GM19452 (cell line): ENCODE data around the gene PURA.
A peak's percentile ranks its signal among the peaks of the same experiment; 100 is the strongest.

Experiments used
- ATAC-seq: cut with Tn5 transposase; IDR thresholded peaks from one replicate; pipeline ENCODE4 v1.9.1; 2021; ENCODE audit not compliant: unreplicated experiment

PURA gene

GRCh38 chr5:140113699-140114263 lies at the start of gene PURA:
Gene PURA, plus strand, starts transcription at chr5:140114109. Its CDS starts 73 bp downstream, at chr5:140114182.
- ATAC-seq, result peak; percentile 88

GRCh38 chr5:140072812-140073211 lies 41.1 kb upstream of the PURA start:
- no peak for ATAC-seq

- no peak for ATAC-seq
Observed at GRCh38 chr5:140073296-140073695, 40.6 kb upstream of the PURA start.

GRCh38 chr5:140075371-140075770 lies 38.5 kb upstream of the PURA start:
- no peak for ATAC-seq

GRCh38 chr5:140076142-140076541 lies 37.8 kb upstream of the PURA start:
- no peak for ATAC-seq

- no peak for ATAC-seq
Observed at GRCh38 chr5:140076788-140077187, 37.1 kb upstream of the PURA start.

GRCh38 chr5:140083120-140083519 lies 30.8 kb upstream of the PURA start:
- no peak for ATAC-seq

- ATAC-seq, result no peak
Observed at GRCh38 chr5:140083650-140084049, 30.3 kb upstream of the PURA start.

GRCh38 chr5:140084541-140084940 lies 29.4 kb upstream of the PURA start:
- ATAC-seq, result no peak

- ATAC-seq, result no peak
Observed at GRCh38 chr5:140090251-140090650, 23.7 kb upstream of the PURA start.

GRCh38 chr5:140093179-140093578 lies 20.7 kb upstream of the PURA start:
- no peak for ATAC-seq

- no peak for ATAC-seq
Observed at GRCh38 chr5:140093866-140094265, 20.0 kb upstream of the PURA start.

- no peak for ATAC-seq
Observed at GRCh38 chr5:140094889-140095288, 19.0 kb upstream of the PURA start.

GRCh38 chr5:140101179-140101578 lies 12.7 kb upstream of the PURA start:
- ATAC-seq, result no peak

- ATAC-seq, result no peak
Observed at GRCh38 chr5:140103154-140103553, 10.8 kb upstream of the PURA start.

- ATAC-seq, result no peak
Observed at GRCh38 chr5:140104100-140104499, 9.8 kb upstream of the PURA start.

- ATAC-seq, result no peak
Observed at GRCh38 chr5:140106101-140106500, 7.8 kb upstream of the PURA start.

GRCh38 chr5:140106805-140107311 lies 7.1 kb upstream of the PURA start:
- ATAC-seq, result no peak

- ATAC-seq, result peak; percentile 92
Observed at GRCh38 chr5:140107312-140108092, 6.4 kb upstream of the PURA start.

- no peak for ATAC-seq
Observed at GRCh38 chr5:140108093-140109017, 5.6 kb upstream of the PURA start.

GRCh38 chr5:140109018-140109758 lies 4.7 kb upstream of the PURA start:
- ATAC-seq, result no peak
